D721Med (cell line): ENCODE data around the gene SLC18A3.

Experiments used
- DNase-seq: peaks from one replicate; pipeline ENCODE4 v3.0.0; 2011; ENCODE audit warnings: low spot score; ENCODE audit not compliant: insufficient read length
- FAIRE-seq: peaks from 2 replicates; lab custom pipeline; 2011; peaks lifted over from hg19 to GRCh38; lab: Jason Lieb, UNC
- CTCF ChIP-seq: IDR thresholded peaks from 2 replicates; pipeline ENCODE4 v1.5.1; 2012; ENCODE audit warnings: mild to moderate bottlenecking, control low read depth; ENCODE audit not compliant: insufficient read depth; ENCODE audit errors: missing control alignments

SLC18A3 gene

DNA sequence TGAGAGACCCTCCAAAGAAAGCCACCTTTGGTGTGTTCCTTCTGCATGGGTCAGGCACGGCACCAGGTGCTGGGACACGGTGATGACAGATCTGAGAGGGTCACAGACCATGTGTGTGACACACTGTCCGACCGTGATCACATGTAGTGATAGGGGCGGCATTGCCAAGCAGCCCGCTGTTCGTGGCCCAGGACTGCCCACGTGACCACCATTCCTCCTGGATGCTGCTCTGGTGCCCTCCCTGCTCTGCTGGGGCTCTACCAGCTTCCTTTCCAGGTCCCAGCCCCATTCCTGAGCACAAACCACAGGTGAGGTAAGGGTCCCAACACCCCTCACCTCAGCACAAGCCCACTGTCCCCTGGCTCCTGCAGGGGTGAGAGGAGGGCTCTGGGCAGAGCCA is 10.1 kb upstream of the SLC18A3 start:
- DNase-seq (no peak), FAIRE-seq (no peak)
- TF ChIP-seq CTCF = no peak

- DNase-seq (no peak), FAIRE-seq (no peak)
Measured at GRCh38 chr10:49600781-49601400, 9.2 kb upstream of the SLC18A3 start.

GRCh38 chr10:49601857-49602256 is 8.3 kb upstream of the SLC18A3 start:
- no peak for FAIRE-seq
- TF ChIP-seq CTCF = no peak
- DNase-seq = no peak

More at GRCh38 chr10:49600781-49601400, 9.2 kb upstream of the SLC18A3 start:
- no peak for TF ChIP-seq CTCF

DNA sequence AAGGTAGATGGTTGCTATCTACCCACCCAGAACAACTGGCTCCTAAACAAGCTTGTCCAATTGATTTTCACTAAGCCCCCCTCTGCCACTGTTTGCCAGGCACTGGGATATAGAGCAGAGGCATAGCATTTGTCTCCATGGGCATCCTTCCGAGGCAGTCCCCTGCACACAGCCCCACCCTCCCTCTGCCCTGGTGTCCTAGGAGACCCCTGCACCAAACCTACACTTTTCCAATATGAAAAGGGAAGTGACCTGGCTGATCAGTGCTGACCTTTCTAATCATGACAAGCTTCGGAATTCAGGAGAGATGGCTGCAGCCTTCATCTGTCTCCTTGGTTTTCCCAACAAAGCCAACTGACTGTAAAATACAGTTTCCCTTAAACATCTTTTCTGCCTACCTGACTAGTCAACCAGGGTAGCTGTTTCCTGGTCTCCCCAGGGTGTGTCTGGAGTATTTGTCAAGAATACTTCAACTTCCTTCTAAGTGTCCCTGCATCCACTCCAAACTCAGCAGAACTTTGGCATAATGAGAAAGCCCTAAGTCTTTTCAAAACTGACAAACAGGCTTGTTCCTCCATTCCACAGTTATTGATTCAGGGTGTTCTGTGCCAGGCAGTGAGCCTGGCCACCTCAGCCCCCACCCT is 7.6 kb upstream of the SLC18A3 start:
- FAIRE-seq (no peak), DNase-seq (no peak)

GRCh38 chr10:49605216-49605938 is 4.7 kb upstream of the SLC18A3 start:
- no peak for TF ChIP-seq CTCF
- FAIRE-seq (no peak), DNase-seq (no peak)

More for the DNA sequence above, 7.6 kb upstream of the SLC18A3 start:
- TF ChIP-seq CTCF = no peak

- DNase-seq (no peak), FAIRE-seq (no peak)
- TF ChIP-seq CTCF = no peak
Measured at GRCh38 chr10:49605939-49606509, 4.1 kb upstream of the SLC18A3 start.
